Right cardiac atrium (tissue), 5 donors: ENCODE data around the gene GTF2F2. TPM values are rescaled to one million over a fixed set of nuclear protein-coding genes. Genes with fewer than 3 reads are reported as not detected.

Experiments
- ATAC-seq, 2 donors: fragments of 200-7000 bp; cut with Tn5 transposase; one replicate each; pipeline versions ENCODE4 v1.8.0 to v1.9.1; 2020; ENCODE audit warnings: moderate library complexity in 2 of 2, mild to moderate bottlenecking in 1 of 2
- DNase-seq, 3 donors: peaks; one replicate each; pipeline ENCODE4 v3.0.0-alpha.2; 2020
- H3K27ac ChIP-seq: one replicate; pipeline ENCODE4 v1.5.1; 2013; ENCODE audit warnings: mild to moderate bottlenecking, low read length, control low read depth, moderate library complexity
- H3K27me3 ChIP-seq: one replicate; pipeline ENCODE4 v1.6.1; 2013; ENCODE audit not compliant: control insufficient read depth, insufficient read depth
- H3K4me1 ChIP-seq: one replicate; pipeline ENCODE4 v1.6.1; 2013; ENCODE audit warnings: low read length; ENCODE audit not compliant: control insufficient read depth, insufficient read depth
- H3K4me3 ChIP-seq: one replicate; pipeline ENCODE4 v1.5.1; 2013; ENCODE audit warnings: low read length, control low read depth
- H3K9me3 ChIP-seq: one replicate; pipeline ENCODE4 v1.6.1; 2013; ENCODE audit warnings: low read length; ENCODE audit not compliant: control insufficient read depth
- WGBS: extraction: QIAGEN DNeasy Blood & Tissue Kit; methylation state at CpG from one replicate; pipeline ENCODE4 v1.1.7; 2013; 5-methylcytosine and 5-hydroxymethylcytosine counted together
- intact Hi-C, 4 donors: fragments of 100-400 bp; cut with DNase I; formaldehyde crosslinking; loops; one replicate each; pipeline versions ENCODE4 v1.11.0 to v1.14.0; 2022 to 2023
- polyA plus RNA-seq: library from polyadenylated mRNA; stranded (reverse); fragments of 200-250 nt; gene quantifications from one replicate; pipeline ENCODE4 v1.2.3, GENCODE V29; 2013
- total RNA-seq, 4 donors: library from RNA; stranded (reverse); fragmentation: NEBNext Ultra II Directional; extraction: Animal tissue kit (Norgen Biotek cat#: 25700); gene quantifications; one replicate each; pipeline ENCODE4 v1.2.1, GENCODE V29; 2021
- donor health status: healthy with polysubstance abuse.
- donor health status: DM: no; HTN: yes; CAD: no.
- donor health status: DM: no; HTN: no; CAD: no.
- donor health status: DM: no; HTN: yes; CAD: no; lungs with severe emphysema.
- donor health status: DM: yes; HTN: yes; CAD: no.

Gene GTF2F2
- total and polyA plus RNA-seq, 5 donors, result 13.6 to 19.8 (median 17.1) TPM

- intact Hi-C loops, result no loop called here
- ATAC-seq, result no peak
- 76% methylated on average over 6 of the region's 6 CpGs for WGBS
Observed at GRCh38 chr13:45102136-45102507, 18.2 kb upstream of the GTF2F2 start.

GRCh38 chr13:45103449-45103848 lies 16.9 kb upstream of the GTF2F2 start:
- Histone ChIP-seq H3K4me3 (no peak overlapping the region), H3K27ac (no peak overlapping the region), H3K27me3 (no peaks in the 10 kb centered on the region), H3K9me3 (no peaks in the 10 kb centered on the region), H3K4me1 (no peaks in the 10 kb centered on the region)
- no peak for ATAC-seq
- WGBS, result 80% methylated on average over 2 of the region's 2 CpGs
- DNase-seq, result no peak
- intact Hi-C loops, result no loop called here

More at GRCh38 chr13:45102136-45102507, 18.2 kb upstream of the GTF2F2 start:
- Histone ChIP-seq H3K4me3 (no peak overlapping the region), H3K9me3 (no peaks in the 10 kb centered on the region), H3K27ac (no peak overlapping the region), H3K4me1 (no peaks in the 10 kb centered on the region), H3K27me3 (no peaks in the 10 kb centered on the region)
- DNase-seq, result no peak

DNA sequence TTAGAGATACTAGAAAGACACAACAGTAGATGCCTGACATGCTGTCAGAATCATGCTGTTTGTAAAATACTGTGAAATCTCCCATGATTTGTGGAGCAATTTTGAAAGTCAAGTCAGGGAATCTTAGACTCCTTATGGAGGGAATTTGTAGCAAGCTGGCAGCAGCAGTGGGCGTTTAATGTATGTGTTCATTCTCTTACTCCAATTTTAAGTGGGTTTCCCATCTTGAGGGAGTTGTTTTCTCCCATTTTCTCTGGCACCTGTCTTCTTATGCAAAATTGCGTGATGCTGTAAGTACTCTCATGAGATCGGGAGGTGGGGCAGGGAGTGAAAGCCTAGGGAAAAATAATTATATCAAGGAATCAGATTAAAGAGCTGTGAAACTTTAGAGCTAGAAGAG lies 16.0 kb upstream of the GTF2F2 start:
- intact Hi-C loops, result no loop called here
- Histone ChIP-seq H3K4me3 (no peak overlapping the region), H3K27me3 (no peaks in the 10 kb centered on the region), H3K4me1 (no peaks in the 10 kb centered on the region), H3K27ac (no peak overlapping the region), H3K9me3 (no peaks in the 10 kb centered on the region)
- WGBS, result 84% methylated on average over 3 of the region's 3 CpGs
- DNase-seq (no peak), ATAC-seq (no peak)

DNA sequence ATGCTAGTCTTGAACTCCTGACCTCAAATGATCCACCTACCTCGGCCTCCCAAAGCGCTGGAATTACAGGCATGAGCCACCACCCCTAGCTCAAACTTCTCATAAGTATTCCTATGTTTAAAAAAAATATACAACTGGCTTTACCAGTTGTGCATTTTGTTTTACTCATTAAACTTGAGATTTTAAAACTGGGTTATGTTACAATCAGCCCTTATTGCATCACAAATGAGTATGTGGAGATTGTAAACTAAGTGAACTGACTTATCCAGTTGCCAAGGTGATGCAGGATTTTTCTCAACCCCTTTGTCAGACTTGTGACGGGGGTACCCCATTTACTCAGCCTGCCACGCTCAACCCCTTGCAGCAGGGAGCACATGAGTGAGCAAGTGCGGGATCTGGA lies 14.4 kb upstream of the GTF2F2 start:
- no peak overlapping the region for H3K27ac ChIP-seq
- H3K4me3 ChIP-seq, result no peak overlapping the region
- WGBS, result 90% methylated on average over 5 of the region's 5 CpGs
- no peaks in the 10 kb centered on the region for H3K4me1 ChIP-seq
- ATAC-seq, result no peak
- no peaks in the 10 kb centered on the region for H3K27me3 ChIP-seq
- no peak for DNase-seq
- no peaks in the 10 kb centered on the region for H3K9me3 ChIP-seq
- intact Hi-C loops, result no loop called here

- ATAC-seq, result no peak
- H3K4me1 ChIP-seq, result no peaks in the 10 kb centered on the region
- intact Hi-C loops, result no loop called here
- no peak overlapping the region for H3K27ac ChIP-seq
- no peaks in the 10 kb centered on the region for H3K27me3 ChIP-seq
- no peak for DNase-seq
- 38% methylated on average over 1 of the region's 1 CpG for WGBS
- no peak overlapping the region for H3K4me3 ChIP-seq
- H3K9me3 ChIP-seq, result no peaks in the 10 kb centered on the region
Observed at GRCh38 chr13:45107539-45107938, 12.8 kb upstream of the GTF2F2 start.

DNA sequence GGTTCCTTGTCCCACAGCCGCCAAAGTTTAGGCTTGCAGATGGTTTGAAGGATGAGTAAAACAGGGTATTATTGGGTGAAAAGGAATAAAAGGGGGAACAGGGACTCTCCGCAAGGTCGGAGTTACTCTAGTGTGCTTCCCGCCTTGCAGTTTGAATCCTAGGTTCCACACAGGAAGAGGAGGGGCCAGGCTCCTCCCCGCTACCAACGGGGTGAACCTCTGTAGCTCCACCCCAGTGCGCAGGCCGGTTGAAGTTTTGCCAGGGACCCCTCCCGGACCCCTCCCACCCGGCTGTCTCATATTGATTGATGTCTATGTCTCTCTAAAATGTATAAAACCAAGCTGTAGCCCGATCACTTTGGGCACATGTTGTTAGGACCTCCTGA lies 11.6 kb upstream of the GTF2F2 start:
- H3K4me3 ChIP-seq, result no peak overlapping the region
- no peaks in the 10 kb centered on the region for H3K27me3 ChIP-seq
- intact Hi-C loops, result no loop called here
- H3K27ac ChIP-seq, result no peak overlapping the region
- DNase-seq (peak in 1 of 3 donors; percentile 51), ATAC-seq (no peak)
- no peaks in the 10 kb centered on the region for H3K9me3 ChIP-seq
- 45% methylated on average over 11 of the region's 11 CpGs for WGBS
- no peaks in the 10 kb centered on the region for H3K4me1 ChIP-seq

DNA sequence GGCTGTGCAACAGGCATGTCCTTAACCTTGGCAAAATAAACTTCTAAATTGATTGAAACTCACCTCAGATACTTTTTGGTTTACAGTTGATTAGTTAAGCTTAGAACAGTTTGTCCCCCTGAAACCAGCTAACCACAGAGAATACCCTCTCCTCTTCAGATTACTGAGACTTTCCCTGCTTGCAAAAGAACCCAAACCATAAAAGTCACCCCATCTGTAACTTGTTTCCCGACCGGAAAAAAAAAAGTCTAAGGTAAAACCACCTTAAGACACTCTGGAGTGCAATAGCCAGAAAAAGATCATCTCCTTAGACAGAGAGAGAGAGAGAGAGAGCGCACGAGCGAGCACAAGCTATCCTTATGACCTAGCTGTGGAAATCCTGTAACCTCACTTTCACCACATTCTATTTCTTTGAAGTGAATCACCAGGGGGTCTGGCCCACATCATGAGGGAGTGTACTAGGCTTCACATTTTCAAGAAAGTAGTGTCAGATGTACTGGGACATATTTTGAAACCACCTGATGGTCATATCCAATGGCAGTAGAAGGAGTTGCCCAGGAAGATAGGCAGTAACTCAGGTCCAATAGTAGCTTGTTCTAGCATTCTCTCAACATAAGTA lies 11.1 kb upstream of the GTF2F2 start:
- H3K9me3 ChIP-seq, result no peaks in the 10 kb centered on the region
- no peaks in the 10 kb centered on the region for H3K4me1 ChIP-seq
- no peak for ATAC-seq
- no peaks in the 10 kb centered on the region for H3K27me3 ChIP-seq
- 84% methylated on average over 5 of the region's 5 CpGs for WGBS
- H3K27ac ChIP-seq, result no peak overlapping the region
- H3K4me3 ChIP-seq, result no peak overlapping the region
- DNase-seq, result no peak
- intact Hi-C loops, result no loop called here

DNA sequence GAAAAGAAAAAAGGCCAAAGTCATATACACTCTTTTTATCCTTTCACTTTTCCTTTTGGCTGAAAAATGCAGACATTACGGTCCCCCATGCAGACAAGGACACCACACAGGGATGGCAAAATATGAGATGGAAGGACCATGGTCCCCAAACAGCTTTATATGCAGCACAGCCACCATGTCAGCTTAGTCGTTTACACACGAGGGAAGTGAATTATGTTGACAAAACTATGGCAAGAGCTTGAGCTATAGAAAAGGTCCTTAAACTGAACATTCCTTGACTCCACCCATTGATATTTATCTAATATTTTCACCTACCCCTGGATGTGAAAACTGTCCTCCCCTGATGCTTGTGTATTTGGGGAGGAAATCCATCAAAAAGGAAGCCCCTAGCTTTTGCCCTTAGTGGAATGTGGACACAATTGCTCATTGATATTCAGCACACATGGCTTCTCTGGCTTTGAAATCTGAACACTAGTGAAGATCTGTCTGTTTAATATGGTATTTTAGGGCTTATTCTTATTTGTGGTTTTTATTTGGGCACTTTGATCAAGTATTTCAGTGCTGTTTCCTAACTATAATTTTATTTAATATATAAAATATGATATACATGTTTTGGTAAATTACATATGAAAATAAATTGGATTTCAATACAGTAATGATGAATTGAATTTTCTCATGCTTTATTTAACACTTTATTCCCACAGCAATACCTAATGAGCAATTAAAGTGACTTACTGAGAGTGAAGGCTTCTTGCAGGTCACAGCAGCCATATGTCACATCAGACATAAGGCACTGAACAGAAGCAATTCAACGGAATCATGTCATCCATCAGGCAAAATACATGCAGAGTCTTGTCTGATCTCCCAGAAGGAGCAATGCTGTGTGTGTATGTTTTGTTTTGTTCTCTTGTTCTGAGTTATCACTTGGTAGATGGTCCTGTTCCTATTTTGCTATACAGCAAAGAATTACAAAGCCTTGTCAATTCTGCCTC lies 6.8 kb upstream of the GTF2F2 start:
- Histone ChIP-seq H3K9me3 (no peaks in the 10 kb centered on the region), H3K4me1 (no peaks in the 10 kb centered on the region)
- 71% methylated on average over 4 of the region's 4 CpGs for WGBS

DNA sequence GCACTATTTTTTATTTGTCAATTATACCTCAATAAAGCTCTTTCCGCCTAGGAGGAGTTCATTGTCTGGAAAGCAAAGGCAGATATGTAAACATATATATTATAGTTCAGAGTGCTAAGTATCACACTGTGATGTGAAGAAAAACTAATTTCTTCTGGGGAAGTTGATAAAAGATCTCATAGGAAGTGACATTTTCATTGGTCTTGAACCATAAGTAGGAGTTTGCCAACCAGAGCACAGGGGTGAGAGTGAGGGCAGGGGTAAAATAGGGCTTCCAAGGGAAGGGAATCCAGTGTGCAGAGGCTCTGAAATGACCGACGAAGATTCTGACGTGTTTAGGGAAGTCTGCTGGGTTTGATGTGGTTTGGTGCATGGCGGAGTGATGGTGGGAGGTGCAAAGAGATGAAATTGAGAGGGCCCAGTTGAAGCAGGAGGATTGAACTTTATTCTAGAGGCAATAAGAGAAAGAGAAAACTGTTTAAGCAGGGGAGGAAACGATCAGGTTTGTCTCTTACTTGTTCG lies 780 bp upstream of the GTF2F2 start:
- no peaks in the 10 kb centered on the region for H3K27me3 ChIP-seq
- DNase-seq (no peak), ATAC-seq (peak; percentile 33 to 54)
- 13% methylated on average over 7 of the region's 7 CpGs for WGBS
- intact Hi-C loops, result no loop called here
- H3K27ac ChIP-seq, result no peak overlapping the region
- no peaks in the 10 kb centered on the region for H3K4me1 ChIP-seq
- H3K4me3 ChIP-seq, result peak overlapping the region; percentile 70
- H3K9me3 ChIP-seq, result no peaks in the 10 kb centered on the region

More for the DNA sequence above, 6.8 kb upstream of the GTF2F2 start:
- H3K4me3 ChIP-seq, result no peak overlapping the region
- no peaks in the 10 kb centered on the region for H3K27me3 ChIP-seq
- no peak overlapping the region for H3K27ac ChIP-seq
- ATAC-seq, result no peak
- intact Hi-C loops, result no loop called here
- DNase-seq, result no peak

GRCh38 chr13:45120967-45121831 lies 889 bp downstream of the GTF2F2 start:
- Histone ChIP-seq H3K27me3 (no peaks in the 10 kb centered on the region), H3K4me3 (peak overlapping the region; percentile 70), H3K4me1 (no peaks in the 10 kb centered on the region), H3K27ac (no peak overlapping the region), H3K9me3 (no peaks in the 10 kb centered on the region)
- ATAC-seq (no peak), DNase-seq (no peak)
- intact Hi-C loops, result no loop called here
- 12% methylated on average over 13 of the region's 13 CpGs for WGBS
